Body of pancreas (tissue), 4 donors: ENCODE data around the gene BRPF3. TPM values are rescaled to one million over a fixed set of nuclear protein-coding genes. Genes with fewer than 3 reads are reported as not detected.

ENCODE experiments used
- ATAC-seq: fragments of 150-250 bp; one replicate; pipeline ENCODE4 v1.9.1; 2016
- DNase-seq, 4 donors: peaks; one replicate each; pipeline ENCODE4 v3.0.0-alpha.2; 2019
- H3K27ac ChIP-seq, 4 donors: fragments of 200-600 bp; sonication (generic); 1 replicate in 3 of 4; 2 replicates in 1 of 4; pipeline versions ENCODE4 v1.5.1 to v1.6.1; 2016 to 2019; ENCODE audit warnings: mild to moderate bottlenecking in 1 of 4, mixed read lengths in 1 of 4, moderate library complexity in 1 of 4
- H3K27me3 ChIP-seq, 2 donors: fragments of 200-600 bp; sonication (generic); one replicate each; pipeline ENCODE4 v1.6.0; 2016; ENCODE audit warnings: mild to moderate bottlenecking in 1 of 2
- H3K36me3 ChIP-seq, 2 donors: fragments of 200-600 bp; sonication (generic); replicated peaks in 1 of 2; 2 replicates each; pipeline ENCODE4 v1.5.1; 2016; ENCODE audit warnings: low read depth in 2 of 2; ENCODE audit not compliant: insufficient read depth in 1 of 2
- H3K4me1 ChIP-seq: fragments of 200-600 bp; sonication (generic); one replicate; pipeline ENCODE4 v1.6.0; 2016
- H3K4me3 ChIP-seq, 2 donors: fragments of 200-600 bp; sonication (generic); 1 replicate in 1 of 2; 2 replicates in 1 of 2; pipeline ENCODE4 v1.5.1; 2016 to 2019
- H3K9me3 ChIP-seq, 3 donors: fragments of 200-600 bp; sonication (generic); 1 replicate in 2 of 3; 2 replicates in 1 of 3; pipeline ENCODE4 v1.5.1; 2016
- CTCF ChIP-seq, 7 experiments: fragments of 450-650 bp in 4 of 7; fragments of 200-600 bp in 3 of 7; sonication (generic) in 3 of 7; IDR thresholded peaks; one replicate each; pipeline ENCODE4 v1.5.1; 2016 to 2019; ENCODE audit warnings: antibody characterized with exemption in 7 of 7
- POLR2A ChIP-seq, 3 donors: fragments of 450-650 bp; IDR thresholded peaks; one replicate each; pipeline ENCODE4 v1.6.1; 2016; ENCODE audit warnings: antibody characterized with exemption in 3 of 3, mild to moderate bottlenecking in 2 of 3
- WGBS, 2 donors: methylation state at CpG; one replicate each; pipeline ENCODE4 v1.1.5; 2017; 5-methylcytosine and 5-hydroxymethylcytosine counted together
- intact Hi-C: fragments of 100-400 bp; cut with DNase I; formaldehyde crosslinking; loops from one replicate; pipeline ENCODE4 v1.15.1; 2023
- total RNA-seq, 2 donors: library from RNA; depleted of rRNA; stranded (reverse); fragments of >200 nt; gene quantifications; one replicate each; pipeline ENCODE4 v1.1.0, GENCODE V29; 2016

Gene BRPF3
- total RNA-seq, 2 donors from 2014 or later: 24.9 to 27.0 TPM

GRCh38 chr6:36155662-36156061 is 40.9 kb upstream of the BRPF3 start:
- Histone ChIP-seq H3K27me3 (no peaks in the 10 kb centered on the region), H3K4me1 (no peaks in the 10 kb centered on the region), H3K9me3 (no peaks in the 10 kb centered on the region), H3K27ac (no peak overlapping the region), H3K4me3 (no peak overlapping the region), H3K36me3 (no peaks in the 10 kb centered on the region)
- DNase-seq (no peak), ATAC-seq (no peak)
- intact Hi-C loops: no loop called here
- no peak for TF ChIP-seq POLR2A (IDR thresholded peaks at IDR 0.05)
- no peak for TF ChIP-seq CTCF (IDR thresholded peaks at IDR 0.05)
- WGBS, 2 donors: 100% methylated on average over 2 of the region's 2 CpGs

- intact Hi-C loops: no loop called here
- H3K27me3 ChIP-seq: no peaks in the 10 kb centered on the region
These were observed 36.3 kb upstream of the BRPF3 start for GRCh38 chr6:36160147-36160760.

GRCh38 chr6:36169023-36170007 is 27.2 kb upstream of the BRPF3 start:
- 84 to 89% methylated on average over 2 of the region's 2 CpGs for WGBS, 2 donors
- H3K4me1 ChIP-seq: no peaks in the 10 kb centered on the region
- H3K4me3 ChIP-seq: no peak overlapping the region
- H3K27ac ChIP-seq: no peak overlapping the region
- intact Hi-C loops: no loop called here
- ATAC-seq: no peak
- no peaks in the 10 kb centered on the region for H3K9me3 ChIP-seq
- TF ChIP-seq CTCF (IDR thresholded peaks at IDR 0.05) (no peak), POLR2A (IDR thresholded peaks at IDR 0.05) (no peak)
- H3K27me3 ChIP-seq: no peaks in the 10 kb centered on the region
- H3K36me3 ChIP-seq: no peaks in the 10 kb centered on the region
- no peak for DNase-seq

More at GRCh38 chr6:36160147-36160760, 36.3 kb upstream of the BRPF3 start:
- no peaks in the 10 kb centered on the region for H3K4me1 ChIP-seq
- no peaks in the 10 kb centered on the region for H3K36me3 ChIP-seq
- ATAC-seq: no peak
- H3K27ac ChIP-seq: no peak overlapping the region
- no peaks in the 10 kb centered on the region for H3K9me3 ChIP-seq
- WGBS, 2 donors: 90 to 92% methylated on average over 4 of the region's 4 CpGs
- DNase-seq: no peak
- TF ChIP-seq POLR2A (IDR thresholded peaks at IDR 0.05): no peak
- no peak for TF ChIP-seq CTCF (IDR thresholded peaks at IDR 0.05)
- no peak overlapping the region for H3K4me3 ChIP-seq

- TF ChIP-seq POLR2A (IDR thresholded peaks at IDR 0.05) (no peak), CTCF (IDR thresholded peaks at IDR 0.05) (no peak)
- no peak overlapping the region for H3K4me3 ChIP-seq
- no peaks in the 10 kb centered on the region for H3K4me1 ChIP-seq
- no peaks in the 10 kb centered on the region for H3K9me3 ChIP-seq
- no peaks in the 10 kb centered on the region for H3K27me3 ChIP-seq
- no peaks in the 10 kb centered on the region for H3K36me3 ChIP-seq
- 90 to 100% methylated on average over 2 of the region's 2 CpGs for WGBS, 2 donors
- ATAC-seq: no peak
- intact Hi-C loops: no loop called here
- H3K27ac ChIP-seq: no peak overlapping the region
- DNase-seq: no peak
These were observed 25.8 kb upstream of the BRPF3 start for GRCh38 chr6:36170704-36171103.
